Activated T-cell treated with anti-CD3 and anti-CD28 coated beads, Interleukin-2, amount 50 U/mL, for 24 hours (primary cell): ENCODE data around the gene LMCD1.
"Not testable (repeated sequence)": the region's sequence is repeated elsewhere in the genome, so short reads cannot be mapped to it uniquely, and the experiment has no call there.

Source experiments
- DNase-seq: peaks from one replicate; pipeline ENCODE4 v3.0.0-alpha.2; 2020
- H3K27ac Mint-ChIP-seq: 2 replicates; pipeline ENCODE4 v1.8.0; 2020; ENCODE audit warnings: mild to moderate bottlenecking, mixed read lengths
- H3K27me3 Mint-ChIP-seq: 2 replicates; pipeline ENCODE4 v1.8.0; 2020; ENCODE audit warnings: mixed read lengths
- H3K36me3 Mint-ChIP-seq: 2 replicates; pipeline ENCODE4 v1.8.0; 2020; ENCODE audit warnings: low read depth, mixed read lengths
- H3K4me1 Mint-ChIP-seq: 2 replicates; pipeline ENCODE4 v1.8.0; 2020; ENCODE audit warnings: low read depth, mixed read lengths
- H3K4me3 Mint-ChIP-seq: 2 replicates; pipeline ENCODE4 v1.8.0; 2020; ENCODE audit warnings: mild to moderate bottlenecking, moderate library complexity, mixed read lengths
- H3K9me3 Mint-ChIP-seq: 2 replicates; pipeline ENCODE4 v1.8.0; 2020; ENCODE audit warnings: mixed read lengths

LMCD1 gene

GRCh38 chr3:8563597-8563996, 62.0 kb downstream of the LMCD1 start:
- Mint-ChIP-seq H3K9me3 (no peaks in the 10 kb centered on the region), H3K36me3 (no peaks in the 10 kb centered on the region), H3K27ac (no peak overlapping the region), H3K4me3 (no peak overlapping the region), H3K4me1 (no peaks in the 10 kb centered on the region), H3K27me3 (peaks cover 4% of the 10 kb centered on the region)
- DNase-seq, result no peak

DNA sequence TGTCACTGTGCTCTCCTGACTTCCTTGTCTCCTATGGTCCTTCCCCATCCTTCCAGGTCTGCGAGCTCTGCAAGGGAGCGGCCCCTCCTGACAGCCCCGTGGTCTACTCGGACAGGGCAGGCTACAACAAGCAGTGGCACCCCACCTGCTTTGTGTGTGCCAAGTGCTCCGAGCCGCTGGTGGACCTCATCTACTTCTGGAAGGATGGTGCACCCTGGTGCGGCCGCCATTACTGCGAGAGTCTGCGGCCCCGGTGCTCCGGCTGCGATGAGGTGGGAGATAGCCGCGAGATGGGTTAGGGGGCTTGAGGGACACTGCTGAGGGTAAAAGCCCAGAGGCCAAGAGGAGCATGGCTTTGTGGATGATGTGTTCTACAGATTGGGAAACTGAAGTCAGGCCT, 63.8 kb downstream of the LMCD1 start:
- Mint-ChIP-seq H3K27me3 (peaks cover 4% of the 10 kb centered on the region), H3K4me1 (peaks cover 1% of the 10 kb centered on the region), H3K27ac (no peak overlapping the region), H3K4me3 (no peak overlapping the region), H3K9me3 (no peaks in the 10 kb centered on the region), H3K36me3 (no peaks in the 10 kb centered on the region)
- no peak for DNase-seq

GRCh38 chr3:8567784-8568575, 66.4 kb downstream of the LMCD1 start:
- Mint-ChIP-seq H3K4me1 (peaks cover 15% of the 10 kb centered on the region), H3K27me3 (peaks cover 4% of the 10 kb centered on the region), H3K36me3 (no peaks in the 10 kb centered on the region), H3K4me3 (no peak overlapping the region), H3K27ac (no peak overlapping the region), H3K9me3 (no peaks in the 10 kb centered on the region)
- DNase-seq, result no peak

GRCh38 chr3:8571256-8571655, 69.6 kb downstream of the LMCD1 start:
- no peak overlapping the region for H3K27ac Mint-ChIP-seq

GRCh38 chr3:8573342-8573926, 71.8 kb downstream of the LMCD1 start:
- H3K36me3 Mint-ChIP-seq, result no peaks in the 10 kb centered on the region
- H3K27ac Mint-ChIP-seq, result no peak overlapping the region
- no peaks in the 10 kb centered on the region for H3K9me3 Mint-ChIP-seq
- no peak overlapping the region for H3K4me3 Mint-ChIP-seq
- peaks cover 15% of the 10 kb centered on the region for H3K4me1 Mint-ChIP-seq
- DNase-seq, result no peak
- no peaks in the 10 kb centered on the region for H3K27me3 Mint-ChIP-seq

More at GRCh38 chr3:8571256-8571655, 69.6 kb downstream of the LMCD1 start:
- Mint-ChIP-seq H3K27me3 (no peaks in the 10 kb centered on the region), H3K36me3 (no peaks in the 10 kb centered on the region), H3K4me3 (no peak overlapping the region), H3K4me1 (peaks cover 15% of the 10 kb centered on the region), H3K9me3 (no peaks in the 10 kb centered on the region)
- no peak for DNase-seq

DNA sequence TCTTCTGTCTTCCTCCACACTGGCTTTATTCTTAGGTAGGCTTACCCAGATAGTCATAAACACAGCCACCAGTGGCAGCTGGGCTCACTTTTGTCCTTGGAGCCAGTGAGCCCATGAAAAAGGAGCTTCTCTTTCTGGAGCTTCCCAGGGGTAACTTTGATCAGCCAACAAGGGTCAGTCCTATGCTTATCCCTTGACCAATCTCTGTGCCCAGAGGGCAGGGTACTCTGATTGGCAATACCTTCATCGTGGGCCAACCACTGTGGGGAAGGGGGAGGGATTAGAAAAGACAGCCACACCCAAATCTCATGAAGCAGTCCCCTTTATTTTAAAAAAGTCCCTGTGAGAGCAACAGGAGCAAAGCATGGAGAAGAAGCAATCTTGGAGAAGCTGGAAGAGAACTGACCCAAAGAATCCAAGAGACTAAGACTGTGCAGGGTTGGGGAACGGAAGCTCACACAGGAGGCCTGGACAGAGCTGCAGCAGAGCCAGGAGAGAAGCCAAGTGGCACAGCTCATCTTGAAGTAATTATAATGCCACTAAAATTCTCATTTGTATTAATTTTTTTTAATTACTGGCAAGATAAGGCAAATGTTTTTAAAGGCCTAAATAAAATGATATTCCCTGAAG, 72.5 kb downstream of the LMCD1 start:
- Mint-ChIP-seq H3K27me3 (no peaks in the 10 kb centered on the region), H3K4me3 (no peak overlapping the region), H3K4me1 (peaks cover 15% of the 10 kb centered on the region), H3K9me3 (no peaks in the 10 kb centered on the region), H3K36me3 (no peaks in the 10 kb centered on the region), H3K27ac (no peak overlapping the region)
- DNase-seq, result no peak

DNA sequence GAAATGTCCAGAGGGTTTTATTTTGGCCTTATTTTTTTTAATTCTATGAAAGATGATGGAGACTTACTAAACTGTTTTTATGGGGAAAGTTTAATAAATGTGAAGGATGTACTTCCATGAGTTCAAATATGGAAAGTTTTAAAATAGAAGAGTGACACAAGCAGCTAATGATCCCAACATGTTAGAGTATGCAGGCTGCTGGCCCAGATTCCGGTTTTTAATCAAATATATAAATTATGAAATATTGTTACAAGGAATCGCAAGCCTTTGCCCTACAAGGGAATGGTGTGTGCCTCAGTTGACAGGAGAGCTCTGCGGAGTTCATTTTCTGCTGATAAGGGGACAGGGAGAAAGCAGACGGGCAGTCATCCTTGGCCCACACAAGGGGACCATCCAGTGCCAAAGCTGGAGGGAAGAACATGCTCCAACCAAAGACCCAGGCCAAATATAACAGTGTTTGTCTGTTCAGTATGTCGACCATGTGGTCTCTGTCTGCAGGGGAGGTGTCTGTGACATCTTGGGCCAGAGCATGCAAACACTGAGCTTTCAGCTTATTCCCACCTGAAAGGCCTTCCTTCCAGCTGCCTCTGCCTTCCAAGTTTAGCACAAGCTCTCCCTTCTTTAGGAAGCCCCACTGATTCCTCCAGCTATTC, 73.2 kb downstream of the LMCD1 start:
- Mint-ChIP-seq H3K9me3 (no peaks in the 10 kb centered on the region), H3K4me1 (peaks cover 15% of the 10 kb centered on the region), H3K27ac (no peak overlapping the region), H3K27me3 (no peaks in the 10 kb centered on the region), H3K4me3 (no peak overlapping the region), H3K36me3 (no peaks in the 10 kb centered on the region)
- DNase-seq, result no peak

DNA sequence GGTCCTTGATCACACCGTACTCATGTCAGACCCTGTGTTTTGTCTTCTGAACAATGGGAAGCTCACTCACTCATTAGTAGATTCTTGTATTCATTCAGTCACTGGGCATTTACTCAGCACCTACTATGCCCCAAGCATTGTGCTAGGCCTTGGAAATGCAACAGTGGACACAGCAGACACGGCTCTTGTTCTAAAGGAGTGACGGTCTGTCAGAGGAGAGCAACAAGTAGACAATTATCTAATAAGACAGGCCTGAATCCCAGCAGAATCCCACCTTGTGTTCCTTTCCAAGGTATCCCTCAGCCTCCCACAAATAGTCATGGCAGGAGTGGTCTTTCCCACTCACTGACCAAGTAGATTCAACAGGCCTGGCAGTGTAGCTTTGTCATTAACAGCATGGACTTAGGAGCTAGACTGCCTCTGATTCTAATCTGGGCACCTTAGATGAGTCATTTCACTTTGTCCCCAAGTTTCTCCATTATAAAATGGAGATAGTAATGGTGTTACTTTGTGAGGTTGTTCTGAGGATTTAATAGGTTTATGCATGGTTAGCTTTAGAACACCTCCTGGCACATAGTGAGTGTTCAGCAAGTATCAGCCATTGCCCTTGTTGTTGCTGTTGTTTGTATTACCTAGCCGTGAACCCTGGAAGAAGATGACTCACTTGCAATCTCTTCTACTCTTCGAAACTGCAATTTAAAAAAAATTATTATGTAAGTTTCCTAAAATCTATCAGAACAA, 73.9 kb downstream of the LMCD1 start:
- Mint-ChIP-seq H3K4me3 (no peak overlapping the region), H3K9me3 (no peaks in the 10 kb centered on the region), H3K4me1 (peaks cover 12% of the 10 kb centered on the region), H3K27me3 (no peaks in the 10 kb centered on the region), H3K27ac (no peak overlapping the region), H3K36me3 (no peaks in the 10 kb centered on the region)
- DNase-seq, result no peak

GRCh38 chr3:8576436-8576835, 74.8 kb downstream of the LMCD1 start:
- Mint-ChIP-seq H3K36me3 (no peaks in the 10 kb centered on the region), H3K27me3 (no peaks in the 10 kb centered on the region), H3K27ac (no peak overlapping the region), H3K4me3 (no peak overlapping the region), H3K9me3 (no peaks in the 10 kb centered on the region), H3K4me1 (peaks cover 3% of the 10 kb centered on the region)
- DNase-seq, result no peak

DNA sequence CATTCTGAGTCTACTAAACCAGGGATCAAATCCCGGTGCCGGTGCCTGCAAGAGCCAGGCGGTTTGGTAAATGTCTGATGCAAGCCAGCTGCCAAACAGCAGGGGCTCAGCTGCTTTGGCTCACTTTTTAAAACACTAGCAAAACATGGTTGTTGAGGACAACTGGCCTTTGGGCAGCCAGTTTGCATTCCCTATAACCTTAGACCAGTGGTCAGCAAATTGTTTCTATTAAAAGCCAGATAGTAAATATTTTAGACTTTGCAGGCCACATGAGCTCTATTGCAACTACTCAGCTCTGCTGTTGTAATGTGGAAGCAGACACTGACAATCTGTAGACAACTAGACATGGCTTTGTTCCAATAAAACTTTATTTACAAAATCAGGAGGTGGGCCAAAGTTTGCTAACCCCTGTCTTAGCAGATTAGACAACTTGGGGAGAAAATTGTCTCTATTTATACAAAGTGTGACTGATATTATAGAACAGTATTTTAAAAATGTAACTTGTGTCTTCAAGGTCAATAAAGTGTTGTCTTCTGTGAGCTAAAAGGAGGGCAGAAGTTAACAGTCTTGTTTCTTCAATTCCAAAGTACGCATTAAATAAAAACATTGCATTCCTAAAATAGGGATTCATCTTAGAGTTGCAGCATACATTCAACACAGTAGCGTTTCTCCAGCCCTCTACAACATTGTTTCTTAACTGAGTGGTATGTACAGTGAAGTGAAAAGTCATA, 75.4 kb downstream of the LMCD1 start:
- no peaks in the 10 kb centered on the region for H3K9me3 Mint-ChIP-seq
- no peak for DNase-seq
- no peak overlapping the region for H3K27ac Mint-ChIP-seq
- H3K4me1 Mint-ChIP-seq, result no peaks in the 10 kb centered on the region
- no peak overlapping the region for H3K4me3 Mint-ChIP-seq
- H3K36me3 Mint-ChIP-seq, result no peaks in the 10 kb centered on the region
- no peaks in the 10 kb centered on the region for H3K27me3 Mint-ChIP-seq

- no peaks in the 10 kb centered on the region for H3K36me3 Mint-ChIP-seq
- no peak overlapping the region for H3K4me3 Mint-ChIP-seq
- no peak for DNase-seq
- H3K4me1 Mint-ChIP-seq, result no peaks in the 10 kb centered on the region
- H3K27ac Mint-ChIP-seq, result no peak overlapping the region
- no peaks in the 10 kb centered on the region for H3K27me3 Mint-ChIP-seq
- H3K9me3 Mint-ChIP-seq, result no peaks in the 10 kb centered on the region
Observed at GRCh38 chr3:8578282-8578681, 76.7 kb downstream of the LMCD1 start.

DNA sequence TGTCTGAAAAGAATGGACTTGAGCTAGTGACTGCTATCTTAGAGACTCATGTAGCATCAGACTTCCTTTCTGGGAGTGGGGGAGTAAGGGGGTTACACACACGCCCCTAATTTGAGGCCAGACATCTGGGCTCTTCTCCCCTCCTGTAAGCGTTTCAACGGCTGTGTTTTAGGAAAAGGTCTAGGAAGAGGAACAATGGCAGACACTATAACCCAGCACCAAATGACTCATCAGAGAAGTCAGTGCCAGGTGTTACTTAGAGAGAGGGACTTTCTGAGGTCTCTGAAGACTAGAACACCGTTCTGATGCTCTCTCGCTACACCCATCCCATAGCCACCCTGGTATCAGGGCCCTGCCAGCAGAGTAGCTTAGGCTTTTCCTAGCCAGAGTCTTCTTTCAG, 77.5 kb downstream of the LMCD1 start:
- Mint-ChIP-seq H3K27me3 (no peaks in the 10 kb centered on the region), H3K4me1 (no peaks in the 10 kb centered on the region), H3K9me3 (no peaks in the 10 kb centered on the region), H3K36me3 (no peaks in the 10 kb centered on the region), H3K4me3 (no peak overlapping the region), H3K27ac (no peak overlapping the region)
- no peak for DNase-seq

- H3K36me3 Mint-ChIP-seq, result no peaks in the 10 kb centered on the region
- peaks cover 3% of the 10 kb centered on the region for H3K27me3 Mint-ChIP-seq
- H3K4me1 Mint-ChIP-seq, result no peaks in the 10 kb centered on the region
Observed at GRCh38 chr3:8579943-8580342, 78.3 kb downstream of the LMCD1 start.

GRCh38 chr3:8580434-8580833, 78.8 kb downstream of the LMCD1 start:
- H3K36me3 Mint-ChIP-seq, H3K4me3 Mint-ChIP-seq, H3K27ac Mint-ChIP-seq, H3K4me1 Mint-ChIP-seq, H3K9me3 Mint-ChIP-seq, H3K27me3 Mint-ChIP-seq, DNase-seq: not testable (repeated sequence)

More at GRCh38 chr3:8579943-8580342, 78.3 kb downstream of the LMCD1 start:
- no peak for DNase-seq
- no peak overlapping the region for H3K4me3 Mint-ChIP-seq
- H3K9me3 Mint-ChIP-seq, result no peaks in the 10 kb centered on the region
- no peak overlapping the region for H3K27ac Mint-ChIP-seq
